GM12878 (cell line): ENCODE measurements around the gene SUCNR1. TPM values are rescaled to one million over a fixed set of nuclear protein-coding genes. Genes with fewer than 3 reads are reported as not detected.
"Not testable (repeated sequence)": the region's sequence is repeated elsewhere in the genome, so short reads cannot be mapped to it uniquely, and the experiment has no call there.

Experiments used
- ATAC-seq: fragments of 200-7000 bp; cut with Tn5 transposase; 3 replicates; pipeline ENCODE4 v1.9.1; 2020; ENCODE audit warnings: mild to moderate bottlenecking, moderate library complexity
- BruUV-seq: library from RNA; stranded (reverse); fragments of 400-500 nt; replicated peaks from 2 replicates; lab custom pipeline; 2021; lab: Mats Ljungman, UMichigan
- CTCF ChIA-PET: fragments of 300-600 bp; sonication (Branson Sonifier 250); formaldehyde crosslinking; extraction: SDS; loops from one replicate; lab custom pipeline; 2021; ENCODE audit warnings: inconsistent platforms; lab: Yijun Ruan, JAX
- POLR2A ChIA-PET: fragments of 350-600 bp; formaldehyde crosslinking; extraction: SDS; loops from one replicate; lab custom pipeline; 2021; ENCODE audit warnings: inconsistent platforms; lab: Charles Lee
- RAD21 ChIA-PET: fragments of 300-600 bp; sonication (Branson Sonifier 250); formaldehyde crosslinking; loops from one replicate; lab custom pipeline; 2023; ENCODE audit warnings: antibody characterized with exemption; ENCODE audit not compliant: unreplicated experiment; lab: Charles Lee
- SMC1A ChIA-PET: fragments of 300-600 bp; sonication (Branson Sonifier 250); formaldehyde crosslinking; loops from one replicate; lab custom pipeline; 2023; ENCODE audit not compliant: unreplicated experiment, uncharacterized antibody; lab: Charles Lee
- DNase-seq: peaks from one replicate; pipeline ENCODE4 v3.0.0-alpha.2; 2011; ENCODE audit warnings: low read depth, low spot score
- FAIRE-seq: peaks from 3 replicates; lab custom pipeline; 2011; peaks lifted over from hg19 to GRCh38; lab: Jason Lieb, UNC
- H2AFZ ChIP-seq: 2 replicates; pipeline ENCODE4 v1.6.0; 2011; ENCODE audit warnings: low read depth, low read length, control low read depth; ENCODE audit not compliant: control insufficient read depth
- H3K27ac ChIP-seq: 2 replicates; pipeline ENCODE4 v1.5.1; 2011; ENCODE audit warnings: control low read depth; ENCODE audit not compliant: control insufficient read depth, insufficient read depth
- H3K27me3 ChIP-seq, 2 experiments: replicated peaks in 1 of 2; 2 replicates each; pipeline versions ENCODE4 v1.6.0 to v1.6.1; 2011; ENCODE audit warnings: low read length in 1 of 2; ENCODE audit not compliant: control insufficient read depth in 2 of 2, insufficient read depth in 2 of 2
- H3K36me3 ChIP-seq, 2 experiments: 2 replicates each; pipeline ENCODE4 v1.5.1; 2011; ENCODE audit warnings: low read length in 1 of 2; ENCODE audit not compliant: control insufficient read depth in 2 of 2, insufficient read depth in 2 of 2
- H3K4me1 ChIP-seq: 2 replicates; pipeline ENCODE4 v1.6.1; 2011; ENCODE audit warnings: mild to moderate bottlenecking, low read length, moderate library complexity, mixed read lengths; ENCODE audit not compliant: control insufficient read depth, insufficient read depth
- H3K4me2 ChIP-seq: 2 replicates; pipeline ENCODE4 v1.6.0; 2011; ENCODE audit warnings: control low read depth; ENCODE audit not compliant: control insufficient read depth, insufficient read depth
- H3K4me3 ChIP-seq: fragments of 200-600 bp; sonication (generic); 2 replicates; pipeline ENCODE4 v1.5.1; 2016
- H3K79me2 ChIP-seq: 2 replicates; pipeline ENCODE4 v1.6.0; 2011; ENCODE audit warnings: low read length; ENCODE audit not compliant: control insufficient read depth, insufficient read depth
- H3K9ac ChIP-seq: 2 replicates; pipeline ENCODE4 v1.8.0; 2011; ENCODE audit warnings: low read length, control low read depth, mixed read lengths; ENCODE audit not compliant: control insufficient read depth, insufficient read depth
- H3K9me3 ChIP-seq: replicated peaks from 3 replicates; pipeline ENCODE4 v1.5.1; 2011; ENCODE audit warnings: mild to moderate bottlenecking, low read length; ENCODE audit not compliant: control insufficient read depth, insufficient read depth
- H4K20me1 ChIP-seq: 2 replicates; pipeline ENCODE4 v1.6.0; 2011; ENCODE audit not compliant: control insufficient read depth, insufficient read depth
- EP300 ChIP-seq, 2 experiments: fragments of 150-350 bp in 1 of 2; IDR thresholded peaks; 2 replicates each; pipeline ENCODE4 v1.6.1; 2011 to 2012; ENCODE audit warnings: low read depth in 2 of 2, low read length in 2 of 2, borderline replicate concordance in 1 of 2, improper control_type of control experiment in 1 of 2, inconsistent platforms in 1 of 2; ENCODE audit not compliant: control insufficient read depth in 1 of 2
- ESRRA ChIP-seq: IDR thresholded peaks from 2 replicates; pipeline ENCODE4 v1.6.1; 2012; ENCODE audit warnings: mild to moderate bottlenecking, low read length, improper control_type of control experiment
- LARP7 ChIP-seq: fragments of 450-650 bp; IDR thresholded peaks from 2 replicates; pipeline ENCODE4 v1.6.1; 2017; ENCODE audit warnings: mild to moderate bottlenecking
- RUNX3 ChIP-seq: IDR thresholded peaks from 2 replicates; pipeline ENCODE4 v1.6.1; 2012; ENCODE audit warnings: low read length, inconsistent platforms
- SRF ChIP-seq, 2 experiments: IDR thresholded peaks; 2 replicates each; pipeline ENCODE4 v1.6.1; 2011; ENCODE audit warnings: low read depth in 2 of 2, low read length in 2 of 2, mild to moderate bottlenecking in 1 of 2, moderate library complexity in 1 of 2
- YY1 ChIP-seq: IDR thresholded peaks from 2 replicates; pipeline ENCODE4 v1.6.1; 2011; ENCODE audit warnings: low read depth, mild to moderate bottlenecking, low read length
- ZBTB40 ChIP-seq: fragments of 450-650 bp; IDR thresholded peaks from 2 replicates; pipeline ENCODE4 v1.6.1; 2016; ENCODE audit warnings: mild to moderate bottlenecking, moderate library complexity, borderline replicate concordance
- ZNF592 ChIP-seq: fragments of 450-650 bp; IDR thresholded peaks from 2 replicates; pipeline ENCODE4 v1.6.1; 2017; ENCODE audit warnings: mild to moderate bottlenecking, moderate library complexity
- WGBS: methylation state at CpG from one replicate; pipeline ENCODE4 v1.1.6; 2016; ENCODE audit warnings: low lambda C conversion rate; ENCODE audit not compliant: insufficient replicate concordance, insufficient coverage; ENCODE audit errors: missing lambda C conversion rate; 5-methylcytosine and 5-hydroxymethylcytosine counted together
- in situ Hi-C: fragments of 300-500 bp; cut with MboI; formaldehyde crosslinking; loops from 9 replicates; pipeline ENCODE4 v1.14.3; 2018; ENCODE audit warnings: mixed read lengths
- intact Hi-C: fragments of 100-400 bp; cut with micrococcal nuclease; formaldehyde crosslinking; loops from one replicate; pipeline ENCODE4 v1.14.2; 2022; ENCODE audit not compliant: unreplicated experiment
- polyA plus RNA-seq, 11 experiments: library from polyadenylated mRNA; depleted of rRNA in 4 of 11; unstranded in 6 of 11; stranded (reverse) in 5 of 11; fragments of >200 nt; fragmentation: Nextera tagmentation in 4 of 11; fragmentation: Illumina TruSeq in 1 of 11; extraction: Ambion mirVana in 4 of 11; extraction: Trizol in 1 of 11; gene quantifications; 1 replicate in 1 of 11; 2 replicates in 10 of 11; pipeline versions ENCODE4 v1.2.1 to v1.2.3, GENCODE V29; 2011 to 2016; ENCODE audit warnings: inconsistent platforms in 2 of 11, missing spikeins in 2 of 11, low read depth in 1 of 11
- total RNA-seq, 4 experiments: library from RNA; depleted of rRNA in 3 of 4; stranded (reverse); fragments of >200 nt in 3 of 4; fragmentation: Illumina TruSeq in 1 of 4; extraction: Trizol in 1 of 4; gene quantifications; 2 replicates each; pipeline versions ENCODE4 v1.2.1 to v1.2.3, GENCODE V29; 2013 to 2021

Gene SUCNR1
- total and polyA plus RNA-seq, 10 of the 15 experiments (the other 5 are each of a cell fraction or from before 2014, with no cell fraction given), result 0.03 to 0.12 (median 0.07) TPM; not detected in 4

- in situ Hi-C loops, DNase-seq, H2AFZ ChIP-seq, H3K79me2 ChIP-seq, H3K4me2 ChIP-seq, FAIRE-seq, H3K9me3 ChIP-seq, H3K4me1 ChIP-seq, ATAC-seq, H4K20me1 ChIP-seq, SMC1A ChIA-PET, H3K27me3 ChIP-seq, intact Hi-C loops, POLR2A ChIA-PET, CTCF ChIA-PET, H3K36me3 ChIP-seq, H3K9ac ChIP-seq, H3K4me3 ChIP-seq, BruUV-seq, H3K27ac ChIP-seq: not testable (repeated sequence)
- WGBS, result 71% methylated on average over 38 of the region's 49 CpGs
- RAD21 ChIA-PET, result interaction anchor here (0.7 kb wide), 1 partner anchor 646 kb away, joined by 3 read pairs; no protein-coding TSS in a partner anchor
Measured at GRCh38 chr3:151927915-151928525, 54.6 kb downstream of the SUCNR1 start.

- H3K4me1 ChIP-seq, result no peaks in the 10 kb centered on the region
- BruUV-seq, result no TSS peak
- ChIA-PET POLR2A (no interaction called here), SMC1A (no interaction called here), CTCF (interaction anchor here (1.0 kb wide), 1 partner anchor 29 kb away, joined by 3 read pairs; no protein-coding TSS in a partner anchor), RAD21 (interaction anchor here (0.9 kb wide), 1 partner anchor 16 kb away, joined by 3 read pairs; no protein-coding TSS in a partner anchor)
- FAIRE-seq (no peak), ATAC-seq (no peak), DNase-seq (no peak)
- no peaks in the 10 kb centered on the region for H3K9me3 ChIP-seq
- H3K79me2 ChIP-seq, result no peaks in the 10 kb centered on the region
- H3K4me2 ChIP-seq, result no peak overlapping the region
- no peaks in the 10 kb centered on the region for H4K20me1 ChIP-seq
- no peak overlapping the region for H3K27ac ChIP-seq
- no peaks in the 10 kb centered on the region for H3K36me3 ChIP-seq
- in situ Hi-C loops (no loop called here), intact Hi-C loops (no loop called here)
- H2AFZ ChIP-seq, result no peak overlapping the region
- H3K27me3 ChIP-seq, result no peaks in the 10 kb centered on the region
- 40% methylated on average over 1 of the region's 1 CpG for WGBS
- no peak overlapping the region for H3K4me3 ChIP-seq
- H3K9ac ChIP-seq, result no peak overlapping the region
- TF ChIP-seq RUNX3 (no peak), ZBTB40 (no peak), EP300 (IDR thresholded peaks at IDR 0.05; ENCODE audit: borderline replicate concordance in 1 of 2, control insufficient read depth in 1 of 2, low read depth in 2 of 2, low read length in 2 of 2) (no peak), SRF (IDR thresholded peaks at IDR 0.05; ENCODE audit: low read depth in 2 of 2, low read length in 2 of 2) (no peak), LARP7 (no peak), YY1 (no peak), ESRRA (no peak), ZNF592 (no peak)
Measured at GRCh38 chr3:151931171-151931570, 57.7 kb downstream of the SUCNR1 start.
